ENCODE results near the gene GOLGA6L10. TPM values are rescaled to one million over a fixed set of nuclear protein-coding genes. Genes with fewer than 3 reads are reported as not detected.
"Not testable (repeated sequence)": the region's sequence is repeated elsewhere in the genome, so short reads cannot be mapped to it uniquely, and the experiment has no call there.

GOLGA6L10 gene
- total RNA-seq, 2 donors from 2014 or later = 0.36 to 6.0 TPM

GRCh38 chr15:82313446-82313845 is 35.8 kb downstream of the GOLGA6L10 start:
- no peak for DNase-seq (ENCODE audit: low spot score)
- Histone ChIP-seq H3K9me3 (no peaks in the 10 kb centered on the region), H3K27ac (no peak overlapping the region), H3K36me3 (no peaks in the 10 kb centered on the region), H3K27me3 (replicated peaks; ENCODE audit: insufficient read depth) (no peaks in the 10 kb centered on the region), H3K4me3 (no peak overlapping the region), H3K4me1 (replicated peaks) (no peaks in the 10 kb centered on the region)
- TF ChIP-seq POLR2A (IDR thresholded peaks at IDR 0.05) (no peak), CTCF (IDR thresholded peaks at IDR 0.05) (no peak), POLR2AphosphoS5 (IDR thresholded peaks at IDR 0.05) (no peak)
- intact Hi-C loops (cut with DNase I) = no loop called here
- 96% methylated on average over 2 of the region's 2 CpGs for WGBS

DNA sequence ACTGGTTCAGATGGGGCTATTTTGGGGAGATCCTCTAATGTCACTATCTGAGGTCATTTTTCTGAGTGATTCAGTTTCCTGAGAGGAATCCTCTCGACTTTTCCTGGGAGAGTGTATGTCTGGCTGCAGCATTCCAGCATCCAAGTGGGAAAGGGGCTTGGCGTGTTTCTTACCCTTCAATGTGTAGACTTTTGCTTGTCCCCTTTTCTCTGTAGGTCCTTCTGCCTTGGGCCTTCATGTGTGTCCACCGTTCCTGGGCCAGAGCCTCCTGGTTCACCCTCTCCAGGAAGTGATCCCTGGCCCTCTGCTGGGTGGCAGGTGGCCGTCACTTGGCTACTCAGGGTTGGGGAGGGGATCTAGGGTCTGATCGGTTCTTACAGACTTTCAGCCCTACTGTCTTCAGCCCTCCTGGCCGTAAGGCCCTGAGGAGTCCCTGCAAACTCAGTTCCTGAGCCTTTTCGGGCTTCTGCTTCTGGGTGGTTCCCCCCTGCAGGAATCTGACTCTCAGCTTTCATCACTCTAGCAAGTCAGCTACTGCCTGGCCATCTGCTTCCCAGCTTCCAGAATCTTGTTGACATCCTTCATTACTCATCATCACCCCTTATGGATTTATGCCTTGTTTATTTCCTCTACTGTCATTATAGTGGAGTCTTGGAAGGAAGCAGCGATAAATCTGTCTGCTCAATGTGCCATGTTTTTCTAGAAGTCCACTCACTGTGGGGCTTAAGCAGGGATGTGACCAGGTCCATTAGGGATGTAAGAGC is 36.5 kb downstream of the GOLGA6L10 start:
- H3K36me3 ChIP-seq = no peaks in the 10 kb centered on the region
- 71% methylated on average over 7 of the region's 8 CpGs for WGBS
- H3K4me1 ChIP-seq (replicated peaks) = no peaks in the 10 kb centered on the region
- DNase-seq (ENCODE audit: low spot score) = no peak
- no peak overlapping the region for H3K4me3 ChIP-seq
- no peaks in the 10 kb centered on the region for H3K9me3 ChIP-seq
- intact Hi-C loops (cut with DNase I) = no loop called here
- H3K27ac ChIP-seq = no peak overlapping the region
- TF ChIP-seq POLR2AphosphoS5 (IDR thresholded peaks at IDR 0.05) (no peak), CTCF (IDR thresholded peaks at IDR 0.05) (no peak), POLR2A (IDR thresholded peaks at IDR 0.05) (no peak)
- no peaks in the 10 kb centered on the region for H3K27me3 ChIP-seq (replicated peaks; ENCODE audit: insufficient read depth)

GRCh38 chr15:82311321-82311720 is 38.0 kb downstream of the GOLGA6L10 start:
- WGBS = 80% methylated on average over 5 of the region's 5 CpGs

GRCh38 chr15:82309802-82310201 is 39.5 kb downstream of the GOLGA6L10 start:
- intact Hi-C loops (cut with DNase I) = no loop called here
- no peaks in the 10 kb centered on the region for H3K36me3 ChIP-seq
- no peak overlapping the region for H3K4me3 ChIP-seq
- 57% methylated on average over 2 of the region's 2 CpGs for WGBS
- H3K4me1 ChIP-seq (replicated peaks) = no peaks in the 10 kb centered on the region
- no peak for TF ChIP-seq POLR2A (IDR thresholded peaks at IDR 0.05)
- TF ChIP-seq POLR2AphosphoS5 (IDR thresholded peaks at IDR 0.05) = no peak
- no peak for TF ChIP-seq CTCF (IDR thresholded peaks at IDR 0.05)
- H3K9me3 ChIP-seq = no peaks in the 10 kb centered on the region
- no peak for DNase-seq (ENCODE audit: low spot score)
- no peaks in the 10 kb centered on the region for H3K27me3 ChIP-seq (replicated peaks; ENCODE audit: insufficient read depth)
- no peak overlapping the region for H3K27ac ChIP-seq

More at GRCh38 chr15:82311321-82311720, 38.0 kb downstream of the GOLGA6L10 start:
- H3K9me3 ChIP-seq; H3K4me1 ChIP-seq (replicated peaks); DNase-seq (ENCODE audit: low spot score); H3K27me3 ChIP-seq (replicated peaks; ENCODE audit: insufficient read depth); H3K27ac ChIP-seq; intact Hi-C loops (cut with DNase I); H3K36me3 ChIP-seq; H3K4me3 ChIP-seq: not testable (repeated sequence)

DNA sequence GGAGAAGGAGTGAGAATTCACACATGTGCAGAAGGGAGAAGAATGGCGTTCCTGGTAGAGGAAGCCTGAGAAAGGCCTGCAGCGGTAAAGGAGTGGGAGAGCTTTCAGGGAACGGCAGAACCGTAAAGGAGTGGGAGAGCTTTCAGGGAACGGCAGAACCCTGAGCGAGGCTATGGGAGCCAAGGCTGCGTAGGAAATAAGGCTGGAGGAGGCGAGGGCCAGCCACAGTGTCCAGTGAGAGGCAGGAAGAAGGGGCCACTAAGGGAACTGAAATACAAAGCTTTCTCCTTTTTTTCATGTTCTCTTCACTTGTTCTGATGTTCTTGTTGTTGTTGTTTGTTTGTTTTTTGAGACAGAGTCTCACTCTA is 41.6 kb downstream of the GOLGA6L10 start:
- 86% methylated on average over 8 of the region's 8 CpGs for WGBS
- Histone ChIP-seq H3K4me1 (replicated peaks) (no peaks in the 10 kb centered on the region), H3K4me3 (no peak overlapping the region), H3K27ac (no peak overlapping the region), H3K27me3 (replicated peaks; ENCODE audit: insufficient read depth) (no peaks in the 10 kb centered on the region), H3K36me3 (no peaks in the 10 kb centered on the region), H3K9me3 (no peaks in the 10 kb centered on the region)
- intact Hi-C loops (cut with DNase I) = no loop called here
- TF ChIP-seq POLR2AphosphoS5 (IDR thresholded peaks at IDR 0.05) = no peak
- no peak for TF ChIP-seq CTCF (IDR thresholded peaks at IDR 0.05)
- TF ChIP-seq POLR2A (IDR thresholded peaks at IDR 0.05) = no peak
- no peak for DNase-seq (ENCODE audit: low spot score)
